Measurements from ENCODE around the gene SLC8A1. TPM values are rescaled to one million over a fixed set of nuclear protein-coding genes. Genes with fewer than 3 reads are reported as not detected.
A peak's percentile ranks its signal among the peaks of the same experiment; 100 is the strongest.

SLC8A1 gene
- total and polyA plus RNA-seq, 11 donors = 61.9 to 1,521 (median 827) TPM

DNA sequence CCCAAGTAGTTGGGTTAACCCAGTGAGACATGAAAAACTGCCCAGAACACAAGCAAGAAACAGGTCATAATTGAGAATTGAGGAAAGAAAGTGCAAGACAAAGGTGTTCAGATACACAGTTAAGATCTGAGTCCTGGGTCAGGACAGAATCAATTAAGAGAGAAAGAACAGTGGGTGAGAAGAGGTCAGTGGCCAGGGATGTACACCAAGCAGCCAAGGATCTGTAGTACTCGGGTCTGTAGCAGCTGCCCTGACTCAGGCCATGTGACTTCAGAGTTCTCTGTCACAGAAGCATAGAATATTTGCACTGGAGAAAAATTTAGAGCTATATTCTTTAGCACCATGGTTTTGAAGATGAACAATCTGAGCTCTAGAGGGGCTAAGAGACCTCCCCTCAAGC lies 141.6 kb downstream of the SLC8A1 start:
- whole genome bisulfite sequencing, 4 donors = 38 to 47% (median 43%) methylated on average over 1 of the region's 1 CpG
- peaks cover 0 to 36% (median 5%) of the 10 kb centered on the region in 12 donors for H3K4me1 ChIP-seq
- peak in 3 of 4 donors; percentile 31 to 52 (median 38) for ATAC-seq

DNA sequence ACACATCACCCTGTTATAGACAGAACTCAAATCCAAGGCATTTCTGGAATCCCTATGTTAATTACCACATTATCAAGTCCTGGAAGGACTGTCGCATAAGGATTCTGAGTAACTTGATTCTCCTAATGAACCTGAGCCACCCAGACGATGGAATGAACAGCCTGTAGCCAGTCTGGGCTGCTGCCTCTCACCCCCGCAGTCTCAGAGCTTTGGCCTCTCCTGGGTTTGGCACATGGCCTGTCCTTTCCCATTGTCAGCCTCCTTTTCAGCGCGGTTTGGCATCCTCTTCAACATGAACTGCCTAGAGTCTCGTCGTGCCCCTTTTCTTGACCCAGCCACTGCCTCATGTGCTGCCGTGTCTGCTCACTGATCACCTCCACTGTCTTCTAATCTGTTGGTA lies 147.6 kb downstream of the SLC8A1 start:
- DNase-seq (peak; percentile 47 to 61 (median 52)), ATAC-seq (peak; percentile 72 to 86 (median 82))
- peak overlapping the region in 7 of 12 donors; percentile 12 to 58 (median 34) for H3K27ac ChIP-seq
- no peak overlapping the region for H3K4me3 ChIP-seq
- WGBS, 4 donors = 48 to 54% (median 50%) methylated on average over 8 of the region's 8 CpGs
- H3K4me1 ChIP-seq = peaks cover 0 to 50% (median 18%) of the 10 kb centered on the region in 12 donors
- intact Hi-C loops (cut with DNase I) = no loop called here
- no peaks in the 10 kb centered on the region for H3K36me3 ChIP-seq
- TF ChIP-seq POLR2A (IDR thresholded peaks at IDR 0.05) = no peak
- TF ChIP-seq, protein P1, sequence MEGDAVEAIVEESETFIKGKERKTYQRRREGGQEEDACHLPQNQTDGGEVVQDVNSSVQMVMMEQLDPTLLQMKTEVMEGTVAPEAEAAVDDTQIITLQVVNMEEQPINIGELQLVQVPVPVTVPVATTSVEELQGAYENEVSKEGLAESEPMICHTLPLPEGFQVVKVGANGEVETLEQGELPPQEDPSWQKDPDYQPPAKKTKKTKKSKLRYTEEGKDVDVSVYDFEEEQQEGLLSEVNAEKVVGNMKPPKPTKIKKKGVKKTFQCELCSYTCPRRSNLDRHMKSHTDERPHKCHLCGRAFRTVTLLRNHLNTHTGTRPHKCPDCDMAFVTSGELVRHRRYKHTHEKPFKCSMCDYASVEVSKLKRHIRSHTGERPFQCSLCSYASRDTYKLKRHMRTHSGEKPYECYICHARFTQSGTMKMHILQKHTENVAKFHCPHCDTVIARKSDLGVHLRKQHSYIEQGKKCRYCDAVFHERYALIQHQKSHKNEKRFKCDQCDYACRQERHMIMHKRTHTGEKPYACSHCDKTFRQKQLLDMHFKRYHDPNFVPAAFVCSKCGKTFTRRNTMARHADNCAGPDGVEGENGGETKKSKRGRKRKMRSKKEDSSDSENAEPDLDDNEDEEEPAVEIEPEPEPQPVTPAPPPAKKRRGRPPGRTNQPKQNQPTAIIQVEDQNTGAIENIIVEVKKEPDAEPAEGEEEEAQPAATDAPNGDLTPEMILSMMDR (IDR thresholded peaks at IDR 0.05) = no peak
- no peaks in the 10 kb centered on the region for H3K9me3 ChIP-seq
- H3K27me3 ChIP-seq = no peaks in the 10 kb centered on the region

More for the DNA sequence above, 141.6 kb downstream of the SLC8A1 start:
- H3K27me3 ChIP-seq = no peaks in the 10 kb centered on the region
- TF ChIP-seq POLR2A (IDR thresholded peaks at IDR 0.05) = no peak
- TF ChIP-seq, protein P1 (IDR thresholded peaks at IDR 0.05) = no peak
- no peaks in the 10 kb centered on the region for H3K36me3 ChIP-seq
- DNase-seq = no peak
- H3K27ac ChIP-seq = no peak overlapping the region
- peaks cover 0 to 18% (median 9%) of the 10 kb centered on the region in 12 donors for H3K9me3 ChIP-seq
- H3K4me3 ChIP-seq = no peak overlapping the region
- intact Hi-C loops (cut with DNase I) = no loop called here

DNA sequence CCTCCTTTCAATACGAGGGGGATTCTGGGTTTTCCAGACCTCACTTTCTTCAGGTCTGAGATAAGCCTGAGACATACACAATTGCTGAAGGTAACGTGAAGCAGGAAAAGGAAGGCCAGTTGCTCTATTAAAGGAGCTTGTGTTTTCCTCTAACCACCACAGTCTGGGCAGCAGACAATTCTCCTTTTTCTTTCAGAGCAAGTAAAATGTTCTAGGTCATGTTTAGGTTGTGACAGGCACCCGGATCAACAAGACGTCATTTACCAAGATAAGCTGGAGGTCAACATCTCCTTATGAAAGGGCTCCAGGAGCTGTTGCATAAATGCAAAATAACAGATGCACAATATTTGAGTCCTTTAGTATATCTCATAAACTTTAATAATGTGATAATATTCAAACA lies 148.1 kb downstream of the SLC8A1 start:
- intact Hi-C loops (cut with DNase I) = no loop called here

DNA sequence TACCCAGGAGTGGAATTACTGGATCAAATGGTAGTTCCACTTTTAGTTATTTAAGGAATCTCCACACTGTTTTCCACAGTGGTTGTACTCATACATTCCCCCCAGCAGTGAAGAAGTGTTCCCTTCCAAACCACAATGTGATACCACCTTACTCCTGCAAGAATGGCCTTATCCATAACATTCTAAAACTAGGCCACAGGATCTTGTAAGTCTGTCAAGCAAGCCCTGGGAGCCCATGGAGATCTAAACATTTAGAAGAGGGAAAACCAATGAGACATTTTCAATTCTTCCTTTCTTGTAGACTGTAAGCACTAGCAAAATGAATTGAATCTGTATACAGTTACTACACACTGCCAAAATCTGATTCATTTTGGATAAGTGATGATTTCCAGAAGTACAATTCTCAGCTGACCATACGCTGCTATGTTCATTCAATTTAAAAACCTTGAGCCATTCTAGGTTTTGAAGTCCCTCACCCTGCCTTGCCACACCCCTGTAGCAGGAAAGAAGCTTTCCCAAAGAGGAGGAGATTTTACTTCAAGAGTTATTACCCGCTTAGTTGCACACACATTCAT lies 149.1 kb downstream of the SLC8A1 start:
- Histone ChIP-seq H3K27me3 (no peaks in the 10 kb centered on the region), H3K4me3 (no peak overlapping the region), H3K36me3 (no peaks in the 10 kb centered on the region), H3K27ac (peak overlapping the region in 1 of 12 donors; percentile 58), H3K9me3 (no peaks in the 10 kb centered on the region), H3K4me1 (peaks cover 0 to 51% (median 17%) of the 10 kb centered on the region in 12 donors)
- DNase-seq (no peak), ATAC-seq (no peak)
- intact Hi-C loops (cut with DNase I) = no loop called here
- no peak for TF ChIP-seq POLR2A (IDR thresholded peaks at IDR 0.05)
- TF ChIP-seq, protein P1 (IDR thresholded peaks at IDR 0.05) = no peak
- WGBS, 4 donors = 77 to 91% (median 81%) methylated on average over 2 of the region's 2 CpGs

More for the DNA sequence above, 148.1 kb downstream of the SLC8A1 start:
- ATAC-seq (peak in 1 of 4 donors; percentile 6), DNase-seq (no peak)
- Histone ChIP-seq H3K4me3 (no peak overlapping the region), H3K27me3 (no peaks in the 10 kb centered on the region), H3K27ac (peak overlapping the region in 7 of 12 donors; percentile 12 to 58 (median 34)), H3K36me3 (no peaks in the 10 kb centered on the region), H3K4me1 (peaks cover 0 to 51% (median 18%) of the 10 kb centered on the region in 12 donors), H3K9me3 (no peaks in the 10 kb centered on the region)
- WGBS, 4 donors = 44 to 55% (median 52%) methylated on average over 4 of the region's 4 CpGs
- TF ChIP-seq POLR2A (IDR thresholded peaks at IDR 0.05) = no peak
- TF ChIP-seq, protein P1 (IDR thresholded peaks at IDR 0.05) = no peak
